ENCODE data around the gene RPP21. TPM values are rescaled to one million over a fixed set of nuclear protein-coding genes. Genes with fewer than 3 reads are reported as not detected.
"Not testable (repeated sequence)": the region's sequence is repeated elsewhere in the genome, so short reads cannot be mapped to it uniquely, and the experiment has no call there.

The RPP21 gene
- total and polyA plus RNA-seq, 2 of the 8 experiments (the other 6 are each of a cell fraction or from before 2014, with no cell fraction given), result 63.0 to 219 TPM

- H2BK20ac ChIP-seq (ENCODE audit: low read length); H4K5ac ChIP-seq (ENCODE audit: insufficient read length, low read depth, low read length); H2AK5ac ChIP-seq (ENCODE audit: low read depth, low read length); H4K8ac ChIP-seq (ENCODE audit: extremely low read depth, insufficient read depth, low read length); H3K18ac ChIP-seq (ENCODE audit: extremely low read depth, low read length); DNase-seq (ENCODE audit: low read depth in 1 of 2, low spot score in 2 of 2); H2AFZ ChIP-seq (ENCODE audit: low read length); H3K27me3 ChIP-seq (replicated peaks in 1 of 4; ENCODE audit: control insufficient read depth in 3 of 4, extremely low read depth in 1 of 4, insufficient read depth in 3 of 4, low read length in 3 of 4); H2BK15ac ChIP-seq (ENCODE audit: low read length); H3K27ac ChIP-seq (ENCODE audit: low read depth, low read length); H3K56ac ChIP-seq (replicated peaks; ENCODE audit: insufficient read length, low read depth, low read length); H3K36me3 ChIP-seq (ENCODE audit: control insufficient read depth in 2 of 4, insufficient read depth in 4 of 4, low read length in 3 of 4); H2BK5ac ChIP-seq (ENCODE audit: low read depth, low read length); H3K4me3 ChIP-seq (ENCODE audit: extremely low read depth in 1 of 4, insufficient read depth in 2 of 4, low read depth in 3 of 4, low read length in 4 of 4); H3K9me3 ChIP-seq (ENCODE audit: insufficient read depth in 2 of 2, low read depth in 1 of 2, low read length in 1 of 2); H4K91ac ChIP-seq (replicated peaks; ENCODE audit: insufficient read length, low read length); H3K23me2 ChIP-seq (ENCODE audit: low read depth, low read length); H3K4ac ChIP-seq (replicated peaks; ENCODE audit: insufficient read length, low read depth, low read length); H4K20me1 ChIP-seq (replicated peaks in 1 of 2; ENCODE audit: control insufficient read depth in 1 of 2, insufficient read depth in 2 of 2, low read length in 2 of 2); H3K79me1 ChIP-seq (ENCODE audit: low read depth, low read length); H2BK12ac ChIP-seq (ENCODE audit: low read depth, low read length); H3K23ac ChIP-seq (ENCODE audit: insufficient read length); POLR2A ChIA-PET (ENCODE audit: partially characterized antibody); H3K14ac ChIP-seq (ENCODE audit: insufficient read length); FAIRE-seq; H3K4me2 ChIP-seq (ENCODE audit: insufficient read depth in 1 of 2, low read depth in 2 of 2, low read length in 2 of 2); H3K9ac ChIP-seq (replicated peaks in 1 of 4; ENCODE audit: extremely low read depth in 1 of 4, low read depth in 3 of 4, low read length in 3 of 4); H2BK120ac ChIP-seq (replicated peaks; ENCODE audit: low read depth, low read length); H3K79me2 ChIP-seq (ENCODE audit: control insufficient read depth in 1 of 2, insufficient read depth in 2 of 2, low read length in 2 of 2); H3K4me1 ChIP-seq (replicated peaks in 1 of 4; ENCODE audit: control insufficient read depth in 3 of 4, insufficient read depth in 4 of 4, low read length in 3 of 4): not testable (repeated sequence)
- CTCF ChIA-PET (ENCODE audit: partially characterized antibody), result interaction anchor here (0.7 to 5.8 kb wide), 4 partner anchors 11 to 243 kb away, joined by 3 to 32 read pairs (median 4); no protein-coding TSS in a partner anchor
- WGBS, 2 experiments (ENCODE audit: extremely low coverage in 1 of 2, insufficient coverage in 1 of 2, insufficient read length in 1 of 2, insufficient replicate concordance in 2 of 2, low coverage in 1 of 2, low lambda C conversion rate in 2 of 2, missing lambda C conversion rate in 1 of 2), result 53% methylated on average over 1 of the region's 1 CpG; no CpG with 5 or more reads in 1 of the 2 experiments
Observed at GRCh38 chr6:30369280-30369679, 24.3 kb downstream of the RPP21 start.

Measured in H1 (cell line).